ENCODE data around the gene CCSAP.

The CCSAP gene

DNA sequence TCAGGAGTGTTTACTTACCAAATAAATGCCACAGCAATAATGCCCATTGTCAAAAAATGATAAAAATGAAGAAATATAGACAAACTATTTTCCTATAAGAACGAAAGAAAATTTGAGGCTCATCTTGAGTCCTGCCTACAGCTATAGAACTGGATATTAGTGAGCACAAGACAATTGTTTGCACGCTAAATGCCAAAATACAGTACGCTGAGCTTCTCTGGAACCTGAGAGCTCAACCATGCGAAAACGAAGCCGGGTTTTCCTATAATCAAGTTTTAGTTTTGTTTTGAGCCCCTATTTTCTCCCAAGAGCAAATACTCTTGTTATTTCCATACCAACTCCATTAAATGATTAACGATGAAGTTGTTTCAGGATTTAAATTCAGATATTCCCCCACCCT, 42.0 kb upstream of the CCSAP start (continued):
- TF ChIP-seq PRDM2 (tag by site-specific recombination; IDR thresholded peaks at IDR 0.05; ENCODE audit: borderline replicate concordance), result no peak
- no peak for TF ChIP-seq ZNF514 (tag by site-specific recombination; IDR thresholded peaks at IDR 0.05)
- TF ChIP-seq ZNF521 (tag by site-specific recombination; IDR thresholded peaks at IDR 0.05), result no peak
- no peak for TF ChIP-seq ZNF112 (tag by site-specific recombination; IDR thresholded peaks at IDR 0.05)
- no peak for TF ChIP-seq TRIM28 (IDR thresholded peaks at IDR 0.05; ENCODE audit: borderline replicate concordance, low read length)
- TF ChIP-seq ZNF629 (tag by site-specific recombination; IDR thresholded peaks at IDR 0.05), result no peak
- no peak for TF ChIP-seq ZNF76 (tag by site-specific recombination; IDR thresholded peaks at IDR 0.05; ENCODE audit: borderline replicate concordance, low read depth)
- TF ChIP-seq ZNF654 (tag by site-specific recombination; IDR thresholded peaks at IDR 0.05; ENCODE audit: low read depth), result no peak

GRCh38 chr1:229383961-229384360, 41.1 kb upstream of the CCSAP start:
- Histone ChIP-seq H3K9me3 (ENCODE audit: control insufficient read depth, insufficient read depth, low read depth, low read length) (no peaks in the 10 kb centered on the region), H3K4me1 (ENCODE audit: control insufficient read depth, insufficient read depth, low read length) (no peaks in the 10 kb centered on the region), H3K4me3 (ENCODE audit: low read depth, low read length) (no peak overlapping the region), H3K36me3 (ENCODE audit: control insufficient read depth in 2 of 2, insufficient read depth in 1 of 2, low read length in 2 of 2) (no peaks in the 10 kb centered on the region), H3K27ac (ENCODE audit: extremely low read depth, low read depth, low read length) (no peak overlapping the region)
- ChIA-PET POLR2A (no interaction called here), CTCF (no interaction called here)
- TF ChIP-seq, protein P1, sequence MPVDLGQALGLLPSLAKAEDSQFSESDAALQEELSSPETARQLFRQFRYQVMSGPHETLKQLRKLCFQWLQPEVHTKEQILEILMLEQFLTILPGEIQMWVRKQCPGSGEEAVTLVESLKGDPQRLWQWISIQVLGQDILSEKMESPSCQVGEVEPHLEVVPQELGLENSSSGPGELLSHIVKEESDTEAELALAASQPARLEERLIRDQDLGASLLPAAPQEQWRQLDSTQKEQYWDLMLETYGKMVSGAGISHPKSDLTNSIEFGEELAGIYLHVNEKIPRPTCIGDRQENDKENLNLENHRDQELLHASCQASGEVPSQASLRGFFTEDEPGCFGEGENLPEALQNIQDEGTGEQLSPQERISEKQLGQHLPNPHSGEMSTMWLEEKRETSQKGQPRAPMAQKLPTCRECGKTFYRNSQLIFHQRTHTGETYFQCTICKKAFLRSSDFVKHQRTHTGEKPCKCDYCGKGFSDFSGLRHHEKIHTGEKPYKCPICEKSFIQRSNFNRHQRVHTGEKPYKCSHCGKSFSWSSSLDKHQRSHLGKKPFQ (tag by site-specific recombination; IDR thresholded peaks at IDR 0.05), result no peak
- TF ChIP-seq, protein P2, sequence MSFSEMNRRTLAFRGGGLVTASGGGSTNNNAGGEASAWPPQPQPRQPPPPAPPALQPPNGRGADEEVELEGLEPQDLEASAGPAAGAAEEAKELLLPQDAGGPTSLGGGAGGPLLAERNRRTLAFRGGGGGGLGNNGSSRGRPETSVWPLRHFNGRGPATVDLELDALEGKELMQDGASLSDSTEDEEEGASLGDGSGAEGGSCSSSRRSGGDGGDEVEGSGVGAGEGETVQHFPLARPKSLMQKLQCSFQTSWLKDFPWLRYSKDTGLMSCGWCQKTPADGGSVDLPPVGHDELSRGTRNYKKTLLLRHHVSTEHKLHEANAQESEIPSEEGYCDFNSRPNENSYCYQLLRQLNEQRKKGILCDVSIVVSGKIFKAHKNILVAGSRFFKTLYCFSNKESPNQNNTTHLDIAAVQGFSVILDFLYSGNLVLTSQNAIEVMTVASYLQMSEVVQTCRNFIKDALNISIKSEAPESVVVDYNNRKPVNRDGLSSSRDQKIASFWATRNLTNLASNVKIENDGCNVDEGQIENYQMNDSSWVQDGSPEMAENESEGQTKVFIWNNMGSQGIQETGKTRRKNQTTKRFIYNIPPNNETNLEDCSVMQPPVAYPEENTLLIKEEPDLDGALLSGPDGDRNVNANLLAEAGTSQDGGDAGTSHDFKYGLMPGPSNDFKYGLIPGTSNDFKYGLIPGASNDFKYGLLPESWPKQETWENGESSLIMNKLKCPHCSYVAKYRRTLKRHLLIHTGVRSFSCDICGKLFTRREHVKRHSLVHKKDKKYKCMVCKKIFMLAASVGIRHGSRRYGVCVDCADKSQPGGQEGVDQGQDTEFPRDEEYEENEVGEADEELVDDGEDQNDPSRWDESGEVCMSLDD (tag by site-specific recombination; IDR thresholded peaks at IDR 0.05), result no peak
- TF ChIP-seq ZNF707 (tag by site-specific recombination; IDR thresholded peaks at IDR 0.05), result no peak
- TF ChIP-seq ZNF26 (tag by site-specific recombination; IDR thresholded peaks at IDR 0.05), result no peak
- no peak for TF ChIP-seq ZBTB8A (tag by site-specific recombination; IDR thresholded peaks at IDR 0.05)
- TF ChIP-seq, protein P3, sequence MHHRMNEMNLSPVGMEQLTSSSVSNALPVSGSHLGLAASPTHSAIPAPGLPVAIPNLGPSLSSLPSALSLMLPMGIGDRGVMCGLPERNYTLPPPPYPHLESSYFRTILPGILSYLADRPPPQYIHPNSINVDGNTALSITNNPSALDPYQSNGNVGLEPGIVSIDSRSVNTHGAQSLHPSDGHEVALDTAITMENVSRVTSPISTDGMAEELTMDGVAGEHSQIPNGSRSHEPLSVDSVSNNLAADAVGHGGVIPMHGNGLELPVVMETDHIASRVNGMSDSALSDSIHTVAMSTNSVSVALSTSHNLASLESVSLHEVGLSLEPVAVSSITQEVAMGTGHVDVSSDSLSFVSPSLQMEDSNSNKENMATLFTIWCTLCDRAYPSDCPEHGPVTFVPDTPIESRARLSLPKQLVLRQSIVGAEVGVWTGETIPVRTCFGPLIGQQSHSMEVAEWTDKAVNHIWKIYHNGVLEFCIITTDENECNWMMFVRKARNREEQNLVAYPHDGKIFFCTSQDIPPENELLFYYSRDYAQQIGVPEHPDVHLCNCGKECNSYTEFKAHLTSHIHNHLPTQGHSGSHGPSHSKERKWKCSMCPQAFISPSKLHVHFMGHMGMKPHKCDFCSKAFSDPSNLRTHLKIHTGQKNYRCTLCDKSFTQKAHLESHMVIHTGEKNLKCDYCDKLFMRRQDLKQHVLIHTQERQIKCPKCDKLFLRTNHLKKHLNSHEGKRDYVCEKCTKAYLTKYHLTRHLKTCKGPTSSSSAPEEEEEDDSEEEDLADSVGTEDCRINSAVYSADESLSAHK (tag by site-specific recombination; IDR thresholded peaks at IDR 0.05), result no peak
- no peak for TF ChIP-seq ZSCAN23 (tag by site-specific recombination; IDR thresholded peaks at IDR 0.05)
- TF ChIP-seq, protein P4, sequence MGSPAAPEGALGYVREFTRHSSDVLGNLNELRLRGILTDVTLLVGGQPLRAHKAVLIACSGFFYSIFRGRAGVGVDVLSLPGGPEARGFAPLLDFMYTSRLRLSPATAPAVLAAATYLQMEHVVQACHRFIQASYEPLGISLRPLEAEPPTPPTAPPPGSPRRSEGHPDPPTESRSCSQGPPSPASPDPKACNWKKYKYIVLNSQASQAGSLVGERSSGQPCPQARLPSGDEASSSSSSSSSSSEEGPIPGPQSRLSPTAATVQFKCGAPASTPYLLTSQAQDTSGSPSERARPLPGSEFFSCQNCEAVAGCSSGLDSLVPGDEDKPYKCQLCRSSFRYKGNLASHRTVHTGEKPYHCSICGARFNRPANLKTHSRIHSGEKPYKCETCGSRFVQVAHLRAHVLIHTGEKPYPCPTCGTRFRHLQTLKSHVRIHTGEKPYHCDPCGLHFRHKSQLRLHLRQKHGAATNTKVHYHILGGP (tag by site-specific recombination; IDR thresholded peaks at IDR 0.05), result no peak
- TF ChIP-seq, protein P5, sequence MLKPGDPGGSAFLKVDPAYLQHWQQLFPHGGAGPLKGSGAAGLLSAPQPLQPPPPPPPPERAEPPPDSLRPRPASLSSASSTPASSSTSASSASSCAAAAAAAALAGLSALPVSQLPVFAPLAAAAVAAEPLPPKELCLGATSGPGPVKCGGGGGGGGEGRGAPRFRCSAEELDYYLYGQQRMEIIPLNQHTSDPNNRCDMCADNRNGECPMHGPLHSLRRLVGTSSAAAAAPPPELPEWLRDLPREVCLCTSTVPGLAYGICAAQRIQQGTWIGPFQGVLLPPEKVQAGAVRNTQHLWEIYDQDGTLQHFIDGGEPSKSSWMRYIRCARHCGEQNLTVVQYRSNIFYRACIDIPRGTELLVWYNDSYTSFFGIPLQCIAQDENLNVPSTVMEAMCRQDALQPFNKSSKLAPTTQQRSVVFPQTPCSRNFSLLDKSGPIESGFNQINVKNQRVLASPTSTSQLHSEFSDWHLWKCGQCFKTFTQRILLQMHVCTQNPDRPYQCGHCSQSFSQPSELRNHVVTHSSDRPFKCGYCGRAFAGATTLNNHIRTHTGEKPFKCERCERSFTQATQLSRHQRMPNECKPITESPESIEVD (tag by site-specific recombination; IDR thresholded peaks at IDR 0.05), result no peak
- no peak for TF ChIP-seq ZNF37A (tag by site-specific recombination; IDR thresholded peaks at IDR 0.05)
- TF ChIP-seq EGR2 (tag by site-specific recombination; IDR thresholded peaks at IDR 0.05; ENCODE audit: low read depth), result no peak
- TF ChIP-seq ZNF248 (tag by site-specific recombination; IDR thresholded peaks at IDR 0.05), result no peak
